HG03025 (cell line): ENCODE measurements around the gene TRAF3IP1.
"Not testable (repeated sequence)": the region's sequence is repeated elsewhere in the genome, so short reads cannot be mapped to it uniquely, and the experiment has no call there.

Experiments
- ATAC-seq: cut with Tn5 transposase; IDR thresholded peaks from one replicate; pipeline ENCODE4 v1.9.1; 2021; ENCODE audit warnings: mild to moderate bottlenecking, moderate library complexity; ENCODE audit not compliant: unreplicated experiment, low FRiP score

TRAF3IP1 gene

GRCh38 chr2:238440767-238441166, 120.4 kb downstream of the TRAF3IP1 start:
- no peak for ATAC-seq

- ATAC-seq: no peak
Observed at GRCh38 chr2:238441262-238442114, 121.2 kb downstream of the TRAF3IP1 start.

- ATAC-seq: not testable (repeated sequence)
Observed at GRCh38 chr2:238442257-238442656, 121.9 kb downstream of the TRAF3IP1 start.

GRCh38 chr2:238444242-238444641, 123.9 kb downstream of the TRAF3IP1 start:
- ATAC-seq: no peak

GRCh38 chr2:238445409-238446190, 125.3 kb downstream of the TRAF3IP1 start:
- ATAC-seq: no peak

GRCh38 chr2:238446371-238446770, 126.1 kb downstream of the TRAF3IP1 start:
- no peak for ATAC-seq

GRCh38 chr2:238448031-238448955, 128.0 kb downstream of the TRAF3IP1 start:
- no peak for ATAC-seq

- no peak for ATAC-seq
Observed at GRCh38 chr2:238449241-238449640, 128.9 kb downstream of the TRAF3IP1 start.

GRCh38 chr2:238449909-238450417, 129.6 kb downstream of the TRAF3IP1 start:
- ATAC-seq: no peak

- ATAC-seq: no peak
Observed at GRCh38 chr2:238450440-238450861, 130.1 kb downstream of the TRAF3IP1 start.
